Prostate gland (tissue), 2 donors: ENCODE results near the gene PTGES2. TPM values are rescaled to one million over a fixed set of nuclear protein-coding genes. Genes with fewer than 3 reads are reported as not detected.

ENCODE experiments used
- DNase-seq: peaks from one replicate; pipeline ENCODE4 v3.0.0-alpha.2; 2019; ENCODE audit warnings: low spot score
- H3K27ac ChIP-seq, 2 donors: fragments of 200-600 bp; sonication (generic); 2 replicates each; pipeline ENCODE4 v1.5.1; 2017 to 2019
- H3K27me3 ChIP-seq: fragments of 200-600 bp; sonication (generic); replicated peaks from 2 replicates; pipeline ENCODE4 v1.5.1; 2019; ENCODE audit not compliant: insufficient read depth
- H3K36me3 ChIP-seq, 2 donors: fragments of 200-600 bp; sonication (generic); 1 replicate in 1 of 2; 2 replicates in 1 of 2; pipeline versions ENCODE4 v1.5.1 to v1.8.1; 2017 to 2019
- H3K4me1 ChIP-seq: fragments of 200-600 bp; sonication (generic); replicated peaks from 2 replicates; pipeline ENCODE4 v1.5.1; 2019
- H3K4me3 ChIP-seq, 2 donors: fragments of 200-600 bp; sonication (generic); 2 replicates each; pipeline ENCODE4 v1.5.1; 2017 to 2019
- H3K9me3 ChIP-seq: fragments of 200-600 bp; sonication (generic); 2 replicates; pipeline ENCODE4 v1.5.1; 2017
- CTCF ChIP-seq, 4 experiments: fragments of 200-600 bp in 2 of 4; fragments of 450-650 bp in 2 of 4; sonication (generic) in 2 of 4; IDR thresholded peaks; 1 replicate in 3 of 4; 2 replicates in 1 of 4; pipeline ENCODE4 v1.5.1; 2016 to 2019; ENCODE audit warnings: antibody characterized with exemption in 4 of 4, mild to moderate bottlenecking in 2 of 4, moderate library complexity in 2 of 4
- POLR2A ChIP-seq: fragments of 450-650 bp; IDR thresholded peaks from one replicate; pipeline ENCODE4 v1.6.1; 2016; ENCODE audit warnings: antibody characterized with exemption, mild to moderate bottlenecking
- POLR2AphosphoS5 ChIP-seq: sonication (generic); formaldehyde crosslinking; IDR thresholded peaks from one replicate; pipeline ENCODE4 v1.6.1; 2017; ENCODE audit warnings: antibody characterized with exemption
- WGBS: methylation state at CpG from one replicate; pipeline ENCODE4 v1.1.5; 2018; 5-methylcytosine and 5-hydroxymethylcytosine counted together
- intact Hi-C: fragments of 100-400 bp; cut with DNase I; formaldehyde crosslinking; loops from one replicate; pipeline ENCODE4 v1.14.2; 2022
- total RNA-seq, 2 donors: library from RNA; depleted of rRNA; stranded (reverse); fragments of >200 nt; gene quantifications; one replicate each; pipeline ENCODE4 v1.1.0, GENCODE V29; 2016

The PTGES2 gene
- 10 to 100 TPM; 89.4 to 96.1 TPM for total RNA-seq

GRCh38 chr9:128127568-128127989 lies at the start of gene PTGES2:
PTGES2 (minus strand) TSS chr9:128127729; CDS start chr9:128127717, 12 bp downstream.
- DNase-seq, result peak; percentile 69
- 0% methylated on average over 41 of the region's 56 CpGs for WGBS
- H3K4me1 ChIP-seq, result peaks cover 10% of the 10 kb centered on the region
- peak within 1 kb of the TSS; percentile 89 to 90 for H3K27ac ChIP-seq
- no peaks in the 10 kb centered on the region for H3K9me3 ChIP-seq
- H3K4me3 ChIP-seq, result peak within 1 kb of the TSS; percentile 96 to 98
- no peaks in the 10 kb centered on the region for H3K36me3 ChIP-seq
- TF ChIP-seq POLR2A (peak; percentile 12), POLR2AphosphoS5 (peak; percentile 17), CTCF (IDR thresholded peaks at IDR 0.05) (peak in 1 of 4 experiments; percentile 28)
- no peaks in the 10 kb centered on the region for H3K27me3 ChIP-seq
- intact Hi-C loops, result no loop called here

DNA sequence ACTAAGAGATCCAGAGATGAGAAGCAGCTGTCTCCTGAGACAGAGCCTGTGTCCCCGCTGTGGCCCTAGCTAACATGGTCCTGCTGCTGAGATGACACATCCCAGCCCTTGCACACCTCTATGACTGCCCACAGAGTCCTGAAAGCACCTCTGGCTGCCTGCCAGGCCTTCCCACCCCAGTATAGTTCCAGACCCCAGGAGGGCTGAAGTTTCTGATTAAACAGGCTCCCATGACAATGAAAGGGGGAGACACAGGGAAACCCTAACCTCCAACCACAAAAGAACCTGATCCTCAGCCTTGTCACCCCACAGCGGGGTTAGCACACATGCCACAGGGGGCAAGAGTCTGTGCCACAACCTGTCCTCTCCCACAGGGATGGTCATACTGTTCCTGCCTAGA lies 48.2 kb upstream of the PTGES2 start:
- Histone ChIP-seq H3K9me3 (no peaks in the 10 kb centered on the region), H3K27me3 (no peaks in the 10 kb centered on the region), H3K27ac (no peak overlapping the region), H3K4me3 (no peak overlapping the region), H3K4me1 (no peaks in the 10 kb centered on the region), H3K36me3 (peaks cover 17 to 25% of the 10 kb centered on the region in 2 donors)
- TF ChIP-seq POLR2A, result no peak
- intact Hi-C loops, result no loop called here
- DNase-seq, result no peak
- WGBS, result 98% methylated on average over 2 of the region's 2 CpGs

GRCh38 chr9:128175102-128175563 lies 47.6 kb upstream of the PTGES2 start:
- TF ChIP-seq CTCF (IDR thresholded peaks at IDR 0.05), result no peak
- no peak for TF ChIP-seq POLR2AphosphoS5
- TF ChIP-seq POLR2A, result no peak
- 78% methylated on average over 8 of the region's 8 CpGs for WGBS
- Histone ChIP-seq H3K4me1 (no peaks in the 10 kb centered on the region), H3K27ac (no peak overlapping the region), H3K4me3 (no peak overlapping the region), H3K36me3 (peaks cover 15 to 21% of the 10 kb centered on the region in 2 donors), H3K9me3 (no peaks in the 10 kb centered on the region), H3K27me3 (no peaks in the 10 kb centered on the region)
- no peak for DNase-seq
- intact Hi-C loops, result no loop called here

DNA sequence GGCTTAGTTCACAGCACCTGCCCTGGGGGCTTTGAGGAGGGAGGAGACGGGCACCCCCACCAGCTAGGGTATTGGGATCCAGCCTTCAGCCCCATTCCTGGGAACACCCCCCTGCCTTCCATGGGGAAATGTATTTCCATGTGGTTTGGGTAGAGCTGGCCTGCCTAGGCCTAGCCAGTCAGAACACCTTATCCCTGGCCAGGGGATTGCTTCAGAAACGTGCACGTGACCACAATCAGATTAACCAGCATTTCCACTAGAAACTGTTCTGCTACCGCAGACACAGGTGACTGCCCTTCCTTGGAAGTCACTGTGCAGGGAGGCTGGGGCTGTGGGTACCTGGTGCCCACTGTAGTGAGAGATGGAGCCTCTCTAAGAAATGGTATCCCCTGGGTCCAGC lies 46.5 kb upstream of the PTGES2 start:
- H3K9me3 ChIP-seq, result no peaks in the 10 kb centered on the region
- H3K4me1 ChIP-seq, result no peaks in the 10 kb centered on the region
- 89% methylated on average over 4 of the region's 4 CpGs for WGBS
- peaks cover 14% of the 10 kb centered on the region in 2 donors for H3K36me3 ChIP-seq
- intact Hi-C loops, result no loop called here
- no peak overlapping the region for H3K4me3 ChIP-seq
- TF ChIP-seq CTCF (IDR thresholded peaks at IDR 0.05), result no peak
- no peak for TF ChIP-seq POLR2AphosphoS5
- no peak for TF ChIP-seq POLR2A
- no peak for DNase-seq
- no peak overlapping the region for H3K27ac ChIP-seq
- H3K27me3 ChIP-seq, result no peaks in the 10 kb centered on the region

- no peak overlapping the region for H3K4me3 ChIP-seq
- H3K9me3 ChIP-seq, result no peaks in the 10 kb centered on the region
- H3K27ac ChIP-seq, result no peak overlapping the region
- intact Hi-C loops, result no loop called here
- 90% methylated on average over 8 of the region's 8 CpGs for WGBS
- peaks cover 0 to 33% of the 10 kb centered on the region in 2 donors for H3K36me3 ChIP-seq
- TF ChIP-seq CTCF (IDR thresholded peaks at IDR 0.05), result no peak
- TF ChIP-seq POLR2A, result no peak
- no peak for TF ChIP-seq POLR2AphosphoS5
- no peaks in the 10 kb centered on the region for H3K4me1 ChIP-seq
- no peak for DNase-seq
- no peaks in the 10 kb centered on the region for H3K27me3 ChIP-seq
These were observed 42.4 kb upstream of the PTGES2 start for GRCh38 chr9:128169925-128170324.
